CD4-positive, alpha-beta T cell treated with Interleukin-6 for 4 hours (primary cell): ENCODE results near the gene POFUT2.

Source experiments
- DNase-seq: peaks from one replicate; pipeline ENCODE4 v3.0.0-alpha.2; 2020; ENCODE audit warnings: mixed read lengths

Gene POFUT2

GRCh38 chr21:45296638-45297037 lies 8.9 kb upstream of the POFUT2 start:
- DNase-seq: no peak

GRCh38 chr21:45295576-45296365 lies 8.1 kb upstream of the POFUT2 start:
- DNase-seq: no peak

GRCh38 chr21:45294509-45295291 lies 7.0 kb upstream of the POFUT2 start:
- no peak for DNase-seq

GRCh38 chr21:45293726-45294401 lies 6.2 kb upstream of the POFUT2 start:
- no peak for DNase-seq

- DNase-seq: no peak
These were observed 5.6 kb upstream of the POFUT2 start for GRCh38 chr21:45293220-45293725.

GRCh38 chr21:45292399-45293219 lies 4.9 kb upstream of the POFUT2 start:
- DNase-seq: peak; percentile 78

GRCh38 chr21:45291613-45292398 lies 4.1 kb upstream of the POFUT2 start:
- DNase-seq: no peak

GRCh38 chr21:45290948-45291612 lies 3.4 kb upstream of the POFUT2 start:
- no peak for DNase-seq

GRCh38 chr21:45289655-45290515 lies 2.2 kb upstream of the POFUT2 start:
- DNase-seq: no peak

- no peak for DNase-seq
These were observed 1.4 kb upstream of the POFUT2 start for GRCh38 chr21:45289134-45289533.

GRCh38 chr21:45288441-45288841 lies 746 bp upstream of the POFUT2 start:
- no peak for DNase-seq

- DNase-seq: no peak
These were observed 841 bp downstream of the POFUT2 start for GRCh38 chr21:45286671-45287437.

GRCh38 chr21:45285266-45285931 lies 2.3 kb downstream of the POFUT2 start:
- no peak for DNase-seq

GRCh38 chr21:45284456-45284741 lies 3.3 kb downstream of the POFUT2 start:
- no peak for DNase-seq

GRCh38 chr21:45283611-45284455 lies 3.9 kb downstream of the POFUT2 start:
- DNase-seq: no peak

GRCh38 chr21:45283035-45283610 lies 4.6 kb downstream of the POFUT2 start:
- DNase-seq: no peak

GRCh38 chr21:45282283-45283034 lies 5.2 kb downstream of the POFUT2 start:
- no peak for DNase-seq
